PFSK-1 (cell line): ENCODE data around the gene ITSN2.

Experiments
- FOXP2 ChIP-seq: optimal IDR thresholded peaks from 2 replicates; pipeline ENCODE3; 2011; ENCODE audit warnings: borderline replicate concordance, control low read depth, inconsistent platforms; ENCODE audit not compliant: insufficient read depth; ENCODE audit errors: extremely low read length, extremely low read depth
- POLR2AphosphoS5 ChIP-seq: IDR thresholded peaks from 2 replicates; pipeline ENCODE4 v1.6.1; 2012; ENCODE audit warnings: low read depth, mild to moderate bottlenecking, control low read depth, low read length, moderate library complexity
- REST ChIP-seq, 2 experiments: IDR thresholded peaks; 2 replicates each; pipeline versions ENCODE4 v1.6.1 to v1.8.0; 2011 to 2012; ENCODE audit warnings: low read depth in 2 of 2, low read length in 2 of 2, control low read depth in 1 of 2, inconsistent platforms in 1 of 2, mild to moderate bottlenecking in 1 of 2, moderate library complexity in 1 of 2; ENCODE audit not compliant: insufficient read depth in 1 of 2
- SIN3A ChIP-seq: IDR thresholded peaks from 2 replicates; pipeline ENCODE4 v1.6.1; 2012; ENCODE audit warnings: mild to moderate bottlenecking, low read length, moderate library complexity, borderline replicate concordance; ENCODE audit not compliant: insufficient read depth
- TAF1 ChIP-seq: IDR thresholded peaks from 2 replicates; pipeline ENCODE4 v1.6.1; 2012; ENCODE audit warnings: low read length, control low read depth, borderline replicate concordance; ENCODE audit not compliant: insufficient read depth

The ITSN2 gene

GRCh38 chr2:24350826-24351626 lies 9.3 kb downstream of the ITSN2 start:
- TF ChIP-seq FOXP2: no peak
- TF ChIP-seq POLR2AphosphoS5: no peak
- no peak for TF ChIP-seq REST (IDR thresholded peaks at IDR 0.05; ENCODE audit: insufficient read depth in 1 of 2, low read depth in 2 of 2, low read length in 2 of 2)
- TF ChIP-seq TAF1: no peak
- TF ChIP-seq SIN3A: no peak

DNA sequence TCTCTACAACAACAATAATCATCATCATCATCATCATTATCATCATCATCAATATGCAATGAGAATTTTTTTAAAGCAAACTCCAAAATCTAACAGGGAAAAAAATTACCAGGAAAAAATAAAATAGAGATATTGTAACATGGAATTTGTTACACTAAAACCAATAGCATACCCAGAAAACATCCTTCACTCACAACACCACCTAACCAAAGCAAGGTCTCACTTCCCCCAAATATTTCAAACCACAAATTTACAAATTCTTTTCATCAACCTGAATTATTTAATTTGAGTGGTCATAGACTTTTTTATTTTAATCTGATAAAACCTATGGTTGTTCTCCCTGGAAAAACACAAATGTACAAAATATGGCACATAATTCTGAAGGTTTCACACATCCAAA lies 11.2 kb downstream of the ITSN2 start:
- TF ChIP-seq REST (IDR thresholded peaks at IDR 0.05; ENCODE audit: insufficient read depth in 1 of 2, low read depth in 2 of 2, low read length in 2 of 2): no peak
- no peak for TF ChIP-seq POLR2AphosphoS5
- no peak for TF ChIP-seq TAF1
- TF ChIP-seq SIN3A: no peak
- TF ChIP-seq FOXP2: no peak

GRCh38 chr2:24345937-24346336 lies 14.4 kb downstream of the ITSN2 start:
- TF ChIP-seq POLR2AphosphoS5 (no peak), REST (IDR thresholded peaks at IDR 0.05; ENCODE audit: insufficient read depth in 1 of 2, low read depth in 2 of 2, low read length in 2 of 2) (no peak), SIN3A (no peak), FOXP2 (no peak), TAF1 (no peak)

DNA sequence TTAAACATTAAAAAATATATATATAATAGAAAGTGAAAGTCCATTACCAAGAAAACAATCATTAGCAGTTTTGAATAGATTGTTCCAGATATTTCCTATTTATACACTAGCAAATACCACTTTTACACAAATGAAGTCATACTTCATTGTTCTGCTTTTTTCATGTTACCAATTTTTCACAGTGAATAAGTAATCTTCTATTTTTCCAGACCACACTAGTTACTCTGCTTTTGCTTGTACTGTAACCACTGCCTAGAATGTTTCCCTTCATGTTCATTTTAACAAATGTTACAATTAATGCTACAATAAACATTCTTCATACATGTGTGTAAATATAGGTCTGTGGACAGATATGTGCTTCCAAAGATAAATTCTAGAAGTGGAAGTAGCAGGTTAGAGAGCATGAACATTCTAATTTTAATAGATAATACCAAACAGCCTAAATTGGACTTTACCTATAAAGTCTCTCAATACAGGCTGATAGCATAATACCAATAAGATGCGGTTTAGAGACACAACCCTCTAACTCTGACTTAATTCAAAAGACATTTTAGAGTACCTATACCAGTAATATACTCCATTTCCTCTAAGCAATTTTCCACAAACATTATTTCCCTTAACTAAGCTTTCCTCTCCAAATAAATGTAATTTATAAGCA lies 17.0 kb downstream of the ITSN2 start:
- no peak for TF ChIP-seq TAF1

GRCh38 chr2:24342110-24342910 lies 18.0 kb downstream of the ITSN2 start:
- TF ChIP-seq POLR2AphosphoS5: no peak
- no peak for TF ChIP-seq REST (IDR thresholded peaks at IDR 0.05; ENCODE audit: insufficient read depth in 1 of 2, low read depth in 2 of 2, low read length in 2 of 2)
- TF ChIP-seq FOXP2: no peak
- no peak for TF ChIP-seq SIN3A
- TF ChIP-seq TAF1: no peak
